Subcutaneous adipose tissue (tissue), 4 donors: ENCODE data around the gene IQGAP3. TPM values are rescaled to one million over a fixed set of nuclear protein-coding genes. Genes with fewer than 3 reads are reported as not detected.

Experiments
- total RNA-seq, 4 donors: library from RNA; depleted of rRNA; stranded (reverse); fragments of >200 nt; gene quantifications; one replicate each; pipeline ENCODE4 v1.1.0, GENCODE V29; 2016
- TF ChIP-seq, protein P1 (sequence below): fragments of 450-650 bp; IDR thresholded peaks from one replicate; pipeline ENCODE4 v1.5.1; 2016; ENCODE audit warnings: low read depth, mild to moderate bottlenecking, control low read depth, antibody characterized with exemption, moderate library complexity

IQGAP3 gene
- total RNA-seq, 4 donors from 2014 or later: 0.57 to 2.5 (median 2.0) TPM; not detected in 1

DNA sequence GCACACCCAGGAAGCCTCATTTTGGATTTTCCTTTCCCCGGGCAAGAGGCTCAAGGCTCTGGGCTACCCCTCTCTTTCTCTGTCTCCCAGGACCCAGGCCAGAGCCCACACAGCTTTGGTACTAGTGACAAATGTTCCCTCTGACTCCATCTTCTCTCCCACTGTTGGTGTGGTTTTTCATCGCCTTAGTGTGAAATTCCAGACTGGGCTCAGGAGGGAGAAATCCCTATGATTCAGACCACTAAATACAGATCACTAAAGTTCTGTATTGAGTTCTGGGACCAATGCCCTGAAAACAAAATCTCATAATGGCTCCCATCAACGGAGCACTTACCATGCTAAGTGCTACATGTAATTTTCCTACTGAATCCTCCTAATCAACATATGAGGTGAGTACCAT lies 26.1 kb downstream of the IQGAP3 start:
- TF ChIP-seq, protein P1, sequence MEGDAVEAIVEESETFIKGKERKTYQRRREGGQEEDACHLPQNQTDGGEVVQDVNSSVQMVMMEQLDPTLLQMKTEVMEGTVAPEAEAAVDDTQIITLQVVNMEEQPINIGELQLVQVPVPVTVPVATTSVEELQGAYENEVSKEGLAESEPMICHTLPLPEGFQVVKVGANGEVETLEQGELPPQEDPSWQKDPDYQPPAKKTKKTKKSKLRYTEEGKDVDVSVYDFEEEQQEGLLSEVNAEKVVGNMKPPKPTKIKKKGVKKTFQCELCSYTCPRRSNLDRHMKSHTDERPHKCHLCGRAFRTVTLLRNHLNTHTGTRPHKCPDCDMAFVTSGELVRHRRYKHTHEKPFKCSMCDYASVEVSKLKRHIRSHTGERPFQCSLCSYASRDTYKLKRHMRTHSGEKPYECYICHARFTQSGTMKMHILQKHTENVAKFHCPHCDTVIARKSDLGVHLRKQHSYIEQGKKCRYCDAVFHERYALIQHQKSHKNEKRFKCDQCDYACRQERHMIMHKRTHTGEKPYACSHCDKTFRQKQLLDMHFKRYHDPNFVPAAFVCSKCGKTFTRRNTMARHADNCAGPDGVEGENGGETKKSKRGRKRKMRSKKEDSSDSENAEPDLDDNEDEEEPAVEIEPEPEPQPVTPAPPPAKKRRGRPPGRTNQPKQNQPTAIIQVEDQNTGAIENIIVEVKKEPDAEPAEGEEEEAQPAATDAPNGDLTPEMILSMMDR: no peak

DNA sequence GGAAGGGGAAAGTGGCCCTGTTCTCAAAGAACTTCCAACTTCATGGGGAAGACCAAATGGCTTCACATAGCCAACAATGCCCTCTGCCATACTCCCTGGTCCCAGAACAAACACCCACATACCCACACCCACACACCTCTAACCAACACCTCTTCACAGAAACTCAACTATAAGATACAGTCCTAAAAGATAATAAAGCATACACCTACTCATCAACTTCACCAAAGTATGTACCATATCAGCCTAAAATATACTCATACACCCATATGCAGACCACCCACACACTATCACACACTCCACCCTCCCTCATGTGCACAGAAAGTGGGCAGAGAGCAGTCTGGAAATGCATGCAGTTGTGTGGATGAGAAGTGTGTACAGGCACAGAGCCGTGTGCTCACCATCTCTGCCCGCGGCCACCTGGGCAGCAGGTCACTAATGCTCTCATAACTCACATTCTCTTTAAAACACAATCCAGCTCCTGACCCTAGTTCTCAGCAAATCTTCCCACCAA lies 27.7 kb downstream of the IQGAP3 start:
- TF ChIP-seq, protein P1: no peak

DNA sequence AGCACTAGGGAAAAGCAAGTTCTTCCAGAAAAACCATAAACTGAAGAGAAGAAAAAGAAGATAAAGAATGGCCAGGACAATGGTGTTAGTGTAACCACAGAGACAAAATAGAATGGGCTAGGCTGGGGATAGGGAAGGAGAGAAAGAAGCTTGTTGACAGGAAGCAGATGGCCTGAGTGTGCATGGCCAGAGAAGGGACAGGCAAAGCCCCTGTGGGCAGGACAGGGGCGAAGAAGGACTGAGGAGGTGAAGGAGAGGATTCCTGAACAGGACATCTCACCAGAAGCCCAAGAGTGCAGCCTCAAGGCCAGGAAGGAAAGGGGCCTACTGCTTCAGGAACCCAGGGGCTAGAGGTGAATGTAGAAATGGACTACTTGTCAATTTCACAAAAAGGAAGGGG lies 29.3 kb downstream of the IQGAP3 start:
- TF ChIP-seq, protein P1: no peak

DNA sequence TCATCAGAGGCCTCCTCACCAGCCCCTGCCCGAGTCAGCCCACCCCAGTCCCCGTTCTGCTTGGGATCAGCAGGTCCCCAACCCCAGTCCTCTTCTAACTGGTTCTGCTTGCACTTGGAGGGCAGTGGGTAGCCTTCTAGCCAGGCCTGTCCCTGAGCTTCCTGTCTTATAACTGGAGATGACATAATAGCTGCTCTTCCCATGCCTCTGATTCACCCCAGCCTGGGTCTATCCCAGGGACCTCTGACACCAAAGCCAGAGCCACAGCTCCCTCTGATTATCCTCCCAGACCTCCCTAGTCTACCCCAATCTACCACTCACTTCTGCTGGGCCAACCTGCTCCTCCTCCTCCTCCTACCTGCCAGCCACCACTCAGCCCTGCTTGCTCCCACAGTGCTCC lies 31.4 kb downstream of the IQGAP3 start:
- TF ChIP-seq, protein P1: no peak

DNA sequence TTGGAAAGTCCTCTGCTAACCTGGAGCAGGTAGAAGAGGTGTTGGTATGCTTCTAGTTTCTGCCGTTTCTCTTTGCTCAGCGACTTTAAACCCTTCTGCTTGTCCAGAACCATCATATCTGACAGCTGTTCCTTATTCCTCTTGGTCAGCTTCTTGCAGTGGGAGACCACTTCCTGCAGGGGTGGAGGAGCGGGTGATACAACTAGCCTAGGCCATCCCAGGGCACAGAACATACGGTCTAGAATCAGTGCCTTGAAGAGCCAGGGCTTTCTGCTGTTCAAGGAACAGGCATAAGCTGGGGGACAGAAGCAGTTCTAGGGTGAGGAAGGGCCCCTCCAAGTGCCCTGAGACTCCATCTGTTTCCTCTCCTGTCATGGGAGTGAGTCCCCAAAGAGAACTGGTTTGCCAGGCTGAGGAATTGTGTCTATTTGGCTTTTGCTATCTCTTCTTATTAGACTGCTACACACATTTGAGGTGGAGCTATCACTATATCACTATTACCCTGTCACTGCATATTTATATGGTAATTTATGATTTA lies 32.5 kb downstream of the IQGAP3 start:
- TF ChIP-seq, protein P1: no peak

DNA sequence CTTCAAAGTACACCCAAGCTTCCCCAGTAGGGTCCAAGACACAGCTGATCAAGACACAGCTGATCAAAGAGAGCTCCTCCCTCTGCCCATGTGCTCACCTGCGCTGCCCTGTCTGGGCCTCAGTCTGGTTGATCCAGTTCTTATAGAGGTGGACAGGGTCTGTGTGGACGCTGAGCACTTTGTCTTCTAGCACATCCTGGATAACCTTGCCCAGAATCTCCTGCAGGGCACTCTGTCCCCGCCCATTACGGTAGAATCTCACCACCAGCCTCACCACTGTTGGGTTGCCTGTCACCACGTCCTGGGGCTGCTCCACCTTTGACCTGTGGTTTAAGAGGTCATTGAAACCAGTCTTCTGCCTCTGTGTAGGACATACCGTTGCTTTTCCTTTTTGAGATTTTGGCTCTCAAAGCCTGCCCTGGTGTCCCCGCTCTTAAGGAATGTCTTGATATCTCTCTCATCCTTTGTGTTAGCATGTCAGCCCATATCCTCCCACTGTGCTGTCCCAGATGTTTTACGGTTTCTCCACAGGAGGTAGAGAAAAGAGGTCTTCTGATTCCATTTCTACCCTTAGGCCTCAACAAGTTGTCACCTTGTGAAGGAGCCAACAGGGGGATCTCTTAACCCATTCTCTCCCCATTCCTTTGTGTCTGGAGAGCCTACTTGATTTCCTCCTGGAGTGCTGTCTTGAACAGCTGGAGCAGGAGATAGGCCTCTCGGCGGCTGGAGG lies 33.5 kb downstream of the IQGAP3 start:
- TF ChIP-seq, protein P1: no peak

DNA sequence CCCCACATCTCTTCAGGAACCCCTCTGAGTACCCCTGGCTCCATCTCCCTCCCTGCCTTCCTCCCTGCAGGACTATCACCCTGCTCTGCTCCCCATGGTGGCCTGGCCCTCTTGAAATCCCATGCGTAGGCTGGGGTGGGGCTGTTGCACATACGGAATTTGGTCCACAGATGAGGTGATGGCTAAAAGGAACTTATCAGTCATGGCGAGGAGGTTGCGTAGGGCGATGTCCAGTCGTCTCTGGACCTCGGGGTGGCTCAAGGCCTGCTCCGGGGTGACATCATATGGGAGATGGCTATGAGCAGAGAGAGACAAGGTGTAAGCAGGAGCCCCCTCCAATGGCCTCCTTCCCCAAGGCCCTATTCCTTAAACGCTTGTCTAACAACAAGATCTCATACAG lies 35.3 kb downstream of the IQGAP3 start:
- TF ChIP-seq, protein P1: no peak
